Stimulated activated CD4-positive, alpha-beta T cell treated with anti-CD3 and anti-CD28 coated beads, Interleukin-12 subunit alpha, Interleukin-12 subunit beta, amount 100 ng/mL, for 24 hours (primary cell): Measurements from ENCODE around the gene RHBG.
"Not testable (repeated sequence)": the region's sequence is repeated elsewhere in the genome, so short reads cannot be mapped to it uniquely, and the experiment has no call there.

Source experiments
- DNase-seq, 2 experiments: peaks; one replicate each; pipeline ENCODE4 v3.0.0-alpha.2; 2020; ENCODE audit warnings: low read depth in 2 of 2

The RHBG gene

GRCh38 chr1:156360534-156360933 lies 8.5 kb upstream of the RHBG start:
- DNase-seq = no peak

GRCh38 chr1:156365754-156366153 lies 3.3 kb upstream of the RHBG start:
- no peak for DNase-seq

GRCh38 chr1:156366378-156367166 lies 2.4 kb upstream of the RHBG start:
- no peak for DNase-seq

GRCh38 chr1:156367383-156368156 lies 1.4 kb upstream of the RHBG start:
- no peak for DNase-seq

GRCh38 chr1:156368157-156368658 lies 803 bp upstream of the RHBG start:
- DNase-seq = no peak

GRCh38 chr1:156369685-156370286 lies 775 bp downstream of the RHBG start:
- not testable (repeated sequence) for DNase-seq

GRCh38 chr1:156371553-156372264 lies 2.7 kb downstream of the RHBG start:
- DNase-seq = no peak

- no peak for DNase-seq
Observed at GRCh38 chr1:156372265-156372586, 3.2 kb downstream of the RHBG start.

GRCh38 chr1:156372876-156373275 lies 3.9 kb downstream of the RHBG start:
- no peak for DNase-seq

- DNase-seq = no peak
Observed at GRCh38 chr1:156373546-156373945, 4.5 kb downstream of the RHBG start.

- DNase-seq = no peak
Observed at GRCh38 chr1:156376146-156376545, 7.1 kb downstream of the RHBG start.

GRCh38 chr1:156376958-156377919 lies 8.2 kb downstream of the RHBG start:
- no peak for DNase-seq

GRCh38 chr1:156378557-156378956 lies 9.5 kb downstream of the RHBG start:
- no peak for DNase-seq

- no peak for DNase-seq
Observed at GRCh38 chr1:156379420-156380165, 10.6 kb downstream of the RHBG start.

GRCh38 chr1:156382561-156382960 lies 13.6 kb downstream of the RHBG start:
- no peak for DNase-seq

GRCh38 chr1:156383023-156383422 lies 14.0 kb downstream of the RHBG start:
- peak; percentile 40 to 64 for DNase-seq

- DNase-seq = no peak
Observed at GRCh38 chr1:156384007-156384406, 15.0 kb downstream of the RHBG start.

GRCh38 chr1:156384658-156385057 lies 15.6 kb downstream of the RHBG start:
- DNase-seq = no peak

GRCh38 chr1:156385534-156386031 lies 16.6 kb downstream of the RHBG start:
- DNase-seq = peak; percentile 54 to 66
